ENCODE results near the gene CDK19. TPM values are rescaled to one million over a fixed set of nuclear protein-coding genes. Genes with fewer than 3 reads are reported as not detected.
A peak's percentile ranks its signal among the peaks of the same experiment; 100 is the strongest.

The CDK19 gene
- total RNA-seq (16.5 TPM), polyA plus RNA-seq (1 to 10 TPM; 1.4 to 2.3 (median 1.6) TPM)

GRCh38 chr6:110815411-110816409 lies at the start of gene CDK19:
Gene CDK19, minus strand, starts transcription at chr6:110815469. Its CDS starts 333 bp downstream, at chr6:110815136.
- H3K4me1 Mint-ChIP-seq: peaks cover 9 to 36% (median 27%) of the 10 kb centered on the region in 4 donors
- H3K36me3 Mint-ChIP-seq: no peaks in the 10 kb centered on the region
- no peaks in the 10 kb centered on the region for H3K9me3 ChIP-seq (ENCODE audit: control insufficient read depth in 2 of 2, low read length in 2 of 2)
- H3K4me3 ChIP-seq (ENCODE audit: low read depth, low read length): peak within 1 kb of the TSS; percentile 90
- H3K9me3 Mint-ChIP-seq: peaks cover 0 to 2% (median 0%) of the 10 kb centered on the region in 7 donors
- peak; percentile 98 to 100 (median 99) for DNase-seq
- no peaks in the 10 kb centered on the region for H3K36me3 ChIP-seq (ENCODE audit: control insufficient read depth, insufficient read depth, low read length)
- H3K27me3 Mint-ChIP-seq: peaks cover 10% of the 10 kb centered on the region
- peak within 1 kb of the TSS; percentile 95 to 100 (median 98) for H3K4me3 Mint-ChIP-seq
- H3K27ac Mint-ChIP-seq: peak within 1 kb of the TSS; percentile 94 to 99 (median 99)
- peak; percentile 85 to 87 for ATAC-seq (ENCODE audit: low read depth in 2 of 2)
- H3K27me3 ChIP-seq (ENCODE audit: control insufficient read depth, insufficient read depth, low read length): no peaks in the 10 kb centered on the region
- H3K27ac ChIP-seq (ENCODE audit: insufficient read depth, low read length, poor library complexity, severe bottlenecking): peak within 1 kb of the TSS; percentile 95
- H3K4me1 ChIP-seq (ENCODE audit: control insufficient read depth, insufficient read depth, low read length, poor library complexity, severe bottlenecking): peaks cover 19% of the 10 kb centered on the region

GRCh38 chr6:110864824-110865223 lies 49.6 kb upstream of the CDK19 start:
- no peaks in the 10 kb centered on the region for H3K27me3 ChIP-seq (ENCODE audit: control insufficient read depth, insufficient read depth, low read length)
- H3K36me3 ChIP-seq (ENCODE audit: control insufficient read depth, insufficient read depth, low read length): no peaks in the 10 kb centered on the region
- no peak overlapping the region for H3K27ac ChIP-seq (ENCODE audit: insufficient read depth, low read length, poor library complexity, severe bottlenecking)
- H3K27me3 Mint-ChIP-seq: no peaks in the 10 kb centered on the region
- no peaks in the 10 kb centered on the region for H3K9me3 Mint-ChIP-seq
- no peaks in the 10 kb centered on the region for H3K9me3 ChIP-seq (ENCODE audit: control insufficient read depth in 2 of 2, low read length in 2 of 2)
- no peak overlapping the region for H3K27ac Mint-ChIP-seq
- DNase-seq (no peak), ATAC-seq (ENCODE audit: low read depth in 2 of 2) (no peak)
- no peak overlapping the region for H3K4me3 Mint-ChIP-seq
- H3K36me3 Mint-ChIP-seq: no peaks in the 10 kb centered on the region
- peaks cover 4 to 8% (median 4%) of the 10 kb centered on the region in 4 donors for H3K4me1 Mint-ChIP-seq
- peaks cover 3% of the 10 kb centered on the region for H3K4me1 ChIP-seq (ENCODE audit: control insufficient read depth, insufficient read depth, low read length, poor library complexity, severe bottlenecking)
- H3K4me3 ChIP-seq (ENCODE audit: low read depth, low read length): no peak overlapping the region

- H3K27ac ChIP-seq (ENCODE audit: insufficient read depth, low read length, poor library complexity, severe bottlenecking): no peak overlapping the region
- ATAC-seq (ENCODE audit: low read depth in 2 of 2) (no peak), DNase-seq (peak in 1 of 3 donors; percentile 17)
- Mint-ChIP-seq H3K4me3 (peak overlapping the region in 1 of 4 donors; percentile 48), H3K27me3 (peaks cover 4% of the 10 kb centered on the region), H3K27ac (peak overlapping the region in 2 of 3 donors; percentile 56 to 82), H3K4me1 (peaks cover 0 to 4% (median 0%) of the 10 kb centered on the region in 4 donors), H3K9me3 (no peaks in the 10 kb centered on the region), H3K36me3 (no peaks in the 10 kb centered on the region)
- H3K4me1 ChIP-seq (ENCODE audit: control insufficient read depth, insufficient read depth, low read length, poor library complexity, severe bottlenecking): peaks cover 5% of the 10 kb centered on the region
- H3K36me3 ChIP-seq (ENCODE audit: control insufficient read depth, insufficient read depth, low read length): no peaks in the 10 kb centered on the region
- peaks cover 2% of the 10 kb centered on the region for H3K27me3 ChIP-seq (ENCODE audit: control insufficient read depth, insufficient read depth, low read length)
- H3K9me3 ChIP-seq (ENCODE audit: control insufficient read depth in 2 of 2, low read length in 2 of 2): no peaks in the 10 kb centered on the region
- H3K4me3 ChIP-seq (ENCODE audit: low read depth, low read length): no peak overlapping the region
Observed at GRCh38 chr6:110859335-110859792, 44.1 kb upstream of the CDK19 start.

- H3K4me3 ChIP-seq (ENCODE audit: low read depth, low read length): no peak overlapping the region
Observed at GRCh38 chr6:110858562-110859214, 43.4 kb upstream of the CDK19 start.

GRCh38 chr6:110858016-110858415 lies 42.7 kb upstream of the CDK19 start:
- H3K9me3 ChIP-seq (ENCODE audit: control insufficient read depth in 2 of 2, low read length in 2 of 2): no peaks in the 10 kb centered on the region
- no peak overlapping the region for H3K4me3 ChIP-seq (ENCODE audit: low read depth, low read length)
- Mint-ChIP-seq H3K4me1 (peaks cover 0 to 4% (median 0%) of the 10 kb centered on the region in 4 donors), H3K27ac (no peak overlapping the region), H3K9me3 (no peaks in the 10 kb centered on the region), H3K36me3 (no peaks in the 10 kb centered on the region), H3K27me3 (peaks cover 4% of the 10 kb centered on the region), H3K4me3 (no peak overlapping the region)
- DNase-seq: no peak
- H3K27ac ChIP-seq (ENCODE audit: insufficient read depth, low read length, poor library complexity, severe bottlenecking): no peak overlapping the region
- H3K27me3 ChIP-seq (ENCODE audit: control insufficient read depth, insufficient read depth, low read length): peaks cover 2% of the 10 kb centered on the region
- no peaks in the 10 kb centered on the region for H3K36me3 ChIP-seq (ENCODE audit: control insufficient read depth, insufficient read depth, low read length)
- ATAC-seq (ENCODE audit: low read depth in 2 of 2): no peak
- H3K4me1 ChIP-seq (ENCODE audit: control insufficient read depth, insufficient read depth, low read length, poor library complexity, severe bottlenecking): peaks cover 5% of the 10 kb centered on the region

More at GRCh38 chr6:110858562-110859214, 43.4 kb upstream of the CDK19 start:
- Mint-ChIP-seq H3K4me1 (peaks cover 0 to 4% (median 0%) of the 10 kb centered on the region in 4 donors), H3K27ac (peak overlapping the region in 1 of 3 donors; percentile 56), H3K36me3 (no peaks in the 10 kb centered on the region), H3K4me3 (peak overlapping the region in 1 of 4 donors; percentile 48), H3K27me3 (peaks cover 4% of the 10 kb centered on the region), H3K9me3 (no peaks in the 10 kb centered on the region)
- no peak for DNase-seq
- Histone ChIP-seq H3K36me3 (ENCODE audit: control insufficient read depth, insufficient read depth, low read length) (no peaks in the 10 kb centered on the region), H3K27ac (ENCODE audit: insufficient read depth, low read length, poor library complexity, severe bottlenecking) (no peak overlapping the region), H3K4me1 (ENCODE audit: control insufficient read depth, insufficient read depth, low read length, poor library complexity, severe bottlenecking) (peaks cover 5% of the 10 kb centered on the region), H3K9me3 (ENCODE audit: control insufficient read depth in 2 of 2, low read length in 2 of 2) (no peaks in the 10 kb centered on the region), H3K27me3 (ENCODE audit: control insufficient read depth, insufficient read depth, low read length) (peaks cover 2% of the 10 kb centered on the region)
- no peak for ATAC-seq (ENCODE audit: low read depth in 2 of 2)

- Mint-ChIP-seq H3K27me3 (peaks cover 4% of the 10 kb centered on the region), H3K4me1 (peaks cover 0 to 4% (median 0%) of the 10 kb centered on the region in 4 donors), H3K27ac (no peak overlapping the region), H3K4me3 (no peak overlapping the region), H3K9me3 (no peaks in the 10 kb centered on the region), H3K36me3 (no peaks in the 10 kb centered on the region)
- ATAC-seq (ENCODE audit: low read depth in 2 of 2) (no peak), DNase-seq (no peak)
- no peak overlapping the region for H3K4me3 ChIP-seq (ENCODE audit: low read depth, low read length)
- H3K36me3 ChIP-seq (ENCODE audit: control insufficient read depth, insufficient read depth, low read length): no peaks in the 10 kb centered on the region
- peaks cover 2% of the 10 kb centered on the region for H3K27me3 ChIP-seq (ENCODE audit: control insufficient read depth, insufficient read depth, low read length)
- peaks cover 5% of the 10 kb centered on the region for H3K4me1 ChIP-seq (ENCODE audit: control insufficient read depth, insufficient read depth, low read length, poor library complexity, severe bottlenecking)
- H3K9me3 ChIP-seq (ENCODE audit: control insufficient read depth in 2 of 2, low read length in 2 of 2): no peaks in the 10 kb centered on the region
- H3K27ac ChIP-seq (ENCODE audit: insufficient read depth, low read length, poor library complexity, severe bottlenecking): no peak overlapping the region
Observed at GRCh38 chr6:110856296-110856695, 41.0 kb upstream of the CDK19 start.

- Mint-ChIP-seq H3K9me3 (no peaks in the 10 kb centered on the region), H3K36me3 (no peaks in the 10 kb centered on the region), H3K4me3 (no peak overlapping the region), H3K4me1 (no peaks in the 10 kb centered on the region), H3K27ac (no peak overlapping the region), H3K27me3 (peaks cover 8% of the 10 kb centered on the region)
- Histone ChIP-seq H3K4me1 (ENCODE audit: control insufficient read depth, insufficient read depth, low read length, poor library complexity, severe bottlenecking) (no peaks in the 10 kb centered on the region), H3K27me3 (ENCODE audit: control insufficient read depth, insufficient read depth, low read length) (peaks cover 2% of the 10 kb centered on the region), H3K27ac (ENCODE audit: insufficient read depth, low read length, poor library complexity, severe bottlenecking) (no peak overlapping the region), H3K36me3 (ENCODE audit: control insufficient read depth, insufficient read depth, low read length) (no peaks in the 10 kb centered on the region), H3K9me3 (ENCODE audit: control insufficient read depth in 2 of 2, low read length in 2 of 2) (no peaks in the 10 kb centered on the region), H3K4me3 (ENCODE audit: low read depth, low read length) (no peak overlapping the region)
- ATAC-seq (ENCODE audit: low read depth in 2 of 2) (no peak), DNase-seq (no peak)
Observed at GRCh38 chr6:110853754-110854477, 38.6 kb upstream of the CDK19 start.
